ENCODE measurements around the gene C2CD2.

DNA sequence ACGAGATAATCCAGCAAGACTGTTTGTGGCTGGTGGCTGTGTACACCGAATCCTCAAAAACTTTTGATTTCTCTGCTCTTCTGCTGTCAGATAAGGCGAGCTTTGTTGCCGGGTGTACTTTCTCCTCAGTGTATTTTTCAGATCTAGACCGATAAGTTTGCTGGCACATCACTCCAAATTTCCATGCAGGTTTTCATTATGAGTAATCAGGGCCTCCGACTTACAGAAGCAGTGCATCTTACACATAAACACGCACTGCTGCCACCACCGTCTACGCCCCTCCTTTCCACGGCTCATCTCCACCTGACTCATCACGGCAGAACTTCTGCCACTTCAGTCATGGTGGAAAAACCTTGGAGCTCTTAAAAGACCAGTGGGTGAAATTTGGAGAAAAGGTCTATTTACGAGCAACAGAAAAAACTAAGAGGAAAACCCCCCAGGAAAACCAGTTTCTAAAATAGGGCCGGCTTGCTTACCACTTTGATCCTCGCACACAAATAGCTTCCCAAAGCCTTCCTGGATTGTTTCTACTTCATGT is 48.7 kb upstream of the C2CD2 start:
- TF ChIP-seq CTCF (IDR thresholded peaks at IDR 0.05) (no peak), POLR2A (IDR thresholded peaks at IDR 0.05) (no peak)
